ENCODE measurements around the gene SND1.

Gene SND1

DNA sequence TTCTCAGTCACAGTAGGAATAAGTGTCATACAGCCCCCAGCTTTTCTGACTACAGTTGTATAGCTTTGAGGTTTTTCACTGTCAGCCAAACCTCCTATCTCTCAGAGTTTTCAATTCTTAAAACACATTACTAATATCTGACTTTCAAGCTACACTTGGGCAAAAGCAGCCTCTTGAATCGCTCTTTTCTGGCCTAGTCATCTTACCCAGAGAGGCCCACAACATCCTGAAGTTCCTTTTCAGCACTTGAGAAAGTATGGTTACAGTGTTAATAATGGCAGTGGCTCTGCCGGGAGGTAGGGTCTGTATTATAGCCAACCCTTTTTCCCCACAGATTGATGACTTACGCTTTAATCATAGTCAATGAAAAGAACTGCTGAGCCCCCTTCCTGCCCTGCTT lies 198.2 kb downstream of the SND1 start (continued):
- TF ChIP-seq TOX (CRISPR knock-in tag; IDR thresholded peaks at IDR 0.05; ENCODE audit: borderline replicate concordance): no peak

DNA sequence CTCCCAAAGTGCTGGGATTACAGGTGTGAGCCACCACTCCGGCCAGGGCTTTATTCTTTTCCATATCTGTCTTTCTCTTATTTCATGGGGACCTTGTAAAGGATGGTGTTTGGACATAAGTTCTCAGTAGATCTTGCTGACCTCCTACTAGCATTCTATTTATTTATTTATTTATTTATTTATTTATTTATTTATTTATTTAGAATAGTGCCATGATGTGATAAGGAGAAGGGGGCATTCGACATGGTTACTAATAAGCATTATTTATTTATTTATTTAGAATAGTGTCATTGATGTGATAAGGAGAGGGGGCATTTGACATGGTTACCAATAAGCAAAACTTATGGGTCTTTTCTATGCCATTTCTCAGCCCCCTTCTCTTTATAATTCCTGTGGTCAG lies 202.4 kb downstream of the SND1 start:
- ATAC-seq: no peak
- no peak for TF ChIP-seq ZNF565 (CRISPR knock-in tag; conservative IDR thresholded peaks at IDR 0.05; ENCODE audit: low read depth)
- no peak for TF ChIP-seq SNAI2 (CRISPR knock-in tag; IDR thresholded peaks at IDR 0.05)
- TF ChIP-seq TCF4 (CRISPR knock-in tag; IDR thresholded peaks at IDR 0.05; ENCODE audit: borderline replicate concordance): no peak
- no peak for TF ChIP-seq PPARA (CRISPR knock-in tag; IDR thresholded peaks at IDR 0.05; ENCODE audit: borderline replicate concordance)
- TF ChIP-seq ESRRG (CRISPR knock-in tag; IDR thresholded peaks at IDR 0.05): no peak
- TF ChIP-seq GLIS3 (CRISPR knock-in tag; IDR thresholded peaks at IDR 0.05): no peak
- TF ChIP-seq ARNTL (CRISPR knock-in tag; IDR thresholded peaks at IDR 0.05; ENCODE audit: borderline replicate concordance, low read depth): no peak
- TF ChIP-seq BACH2 (CRISPR knock-in tag; IDR thresholded peaks at IDR 0.05; ENCODE audit: borderline replicate concordance): no peak
- no peak for TF ChIP-seq RARB (CRISPR knock-in tag; IDR thresholded peaks at IDR 0.05)
- TF ChIP-seq, protein P1, sequence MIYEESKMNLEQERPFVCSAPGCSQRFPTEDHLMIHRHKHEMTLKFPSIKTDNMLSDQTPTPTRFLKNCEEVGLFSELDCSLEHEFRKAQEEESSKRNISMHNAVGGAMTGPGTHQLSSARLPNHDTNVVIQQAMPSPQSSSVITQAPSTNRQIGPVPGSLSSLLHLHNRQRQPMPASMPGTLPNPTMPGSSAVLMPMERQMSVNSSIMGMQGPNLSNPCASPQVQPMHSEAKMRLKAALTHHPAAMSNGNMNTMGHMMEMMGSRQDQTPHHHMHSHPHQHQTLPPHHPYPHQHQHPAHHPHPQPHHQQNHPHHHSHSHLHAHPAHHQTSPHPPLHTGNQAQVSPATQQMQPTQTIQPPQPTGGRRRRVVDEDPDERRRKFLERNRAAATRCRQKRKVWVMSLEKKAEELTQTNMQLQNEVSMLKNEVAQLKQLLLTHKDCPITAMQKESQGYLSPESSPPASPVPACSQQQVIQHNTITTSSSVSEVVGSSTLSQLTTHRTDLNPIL (CRISPR knock-in tag; IDR thresholded peaks at IDR 0.05; ENCODE audit: low read depth): no peak
- TF ChIP-seq, protein P2, sequence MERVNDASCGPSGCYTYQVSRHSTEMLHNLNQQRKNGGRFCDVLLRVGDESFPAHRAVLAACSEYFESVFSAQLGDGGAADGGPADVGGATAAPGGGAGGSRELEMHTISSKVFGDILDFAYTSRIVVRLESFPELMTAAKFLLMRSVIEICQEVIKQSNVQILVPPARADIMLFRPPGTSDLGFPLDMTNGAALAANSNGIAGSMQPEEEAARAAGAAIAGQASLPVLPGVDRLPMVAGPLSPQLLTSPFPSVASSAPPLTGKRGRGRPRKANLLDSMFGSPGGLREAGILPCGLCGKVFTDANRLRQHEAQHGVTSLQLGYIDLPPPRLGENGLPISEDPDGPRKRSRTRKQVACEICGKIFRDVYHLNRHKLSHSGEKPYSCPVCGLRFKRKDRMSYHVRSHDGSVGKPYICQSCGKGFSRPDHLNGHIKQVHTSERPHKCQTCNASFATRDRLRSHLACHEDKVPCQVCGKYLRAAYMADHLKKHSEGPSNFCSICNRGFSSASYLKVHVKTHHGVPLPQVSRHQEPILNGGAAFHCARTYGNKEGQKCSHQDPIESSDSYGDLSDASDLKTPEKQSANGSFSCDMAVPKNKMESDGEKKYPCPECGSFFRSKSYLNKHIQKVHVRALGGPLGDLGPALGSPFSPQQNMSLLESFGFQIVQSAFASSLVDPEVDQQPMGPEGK (CRISPR knock-in tag; IDR thresholded peaks at IDR 0.05; ENCODE audit: borderline replicate concordance): no peak
- TF ChIP-seq ZNF70 (CRISPR knock-in tag; IDR thresholded peaks at IDR 0.05): no peak
- TF ChIP-seq, protein P3, sequence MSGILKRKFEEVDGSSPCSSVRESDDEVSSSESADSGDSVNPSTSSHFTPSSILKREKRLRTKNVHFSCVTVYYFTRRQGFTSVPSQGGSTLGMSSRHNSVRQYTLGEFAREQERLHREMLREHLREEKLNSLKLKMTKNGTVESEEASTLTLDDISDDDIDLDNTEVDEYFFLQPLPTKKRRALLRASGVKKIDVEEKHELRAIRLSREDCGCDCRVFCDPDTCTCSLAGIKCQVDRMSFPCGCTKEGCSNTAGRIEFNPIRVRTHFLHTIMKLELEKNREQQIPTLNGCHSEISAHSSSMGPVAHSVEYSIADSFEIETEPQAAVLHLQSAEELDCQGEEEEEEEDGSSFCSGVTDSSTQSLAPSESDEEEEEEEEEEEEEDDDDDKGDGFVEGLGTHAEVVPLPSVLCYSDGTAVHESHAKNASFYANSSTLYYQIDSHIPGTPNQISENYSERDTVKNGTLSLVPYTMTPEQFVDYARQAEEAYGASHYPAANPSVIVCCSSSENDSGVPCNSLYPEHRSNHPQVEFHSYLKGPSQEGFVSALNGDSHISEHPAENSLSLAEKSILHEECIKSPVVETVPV (CRISPR knock-in tag; IDR thresholded peaks at IDR 0.05): no peak
- TF ChIP-seq ZFP30 (CRISPR knock-in tag; IDR thresholded peaks at IDR 0.05): no peak
- TF ChIP-seq, protein P4, sequence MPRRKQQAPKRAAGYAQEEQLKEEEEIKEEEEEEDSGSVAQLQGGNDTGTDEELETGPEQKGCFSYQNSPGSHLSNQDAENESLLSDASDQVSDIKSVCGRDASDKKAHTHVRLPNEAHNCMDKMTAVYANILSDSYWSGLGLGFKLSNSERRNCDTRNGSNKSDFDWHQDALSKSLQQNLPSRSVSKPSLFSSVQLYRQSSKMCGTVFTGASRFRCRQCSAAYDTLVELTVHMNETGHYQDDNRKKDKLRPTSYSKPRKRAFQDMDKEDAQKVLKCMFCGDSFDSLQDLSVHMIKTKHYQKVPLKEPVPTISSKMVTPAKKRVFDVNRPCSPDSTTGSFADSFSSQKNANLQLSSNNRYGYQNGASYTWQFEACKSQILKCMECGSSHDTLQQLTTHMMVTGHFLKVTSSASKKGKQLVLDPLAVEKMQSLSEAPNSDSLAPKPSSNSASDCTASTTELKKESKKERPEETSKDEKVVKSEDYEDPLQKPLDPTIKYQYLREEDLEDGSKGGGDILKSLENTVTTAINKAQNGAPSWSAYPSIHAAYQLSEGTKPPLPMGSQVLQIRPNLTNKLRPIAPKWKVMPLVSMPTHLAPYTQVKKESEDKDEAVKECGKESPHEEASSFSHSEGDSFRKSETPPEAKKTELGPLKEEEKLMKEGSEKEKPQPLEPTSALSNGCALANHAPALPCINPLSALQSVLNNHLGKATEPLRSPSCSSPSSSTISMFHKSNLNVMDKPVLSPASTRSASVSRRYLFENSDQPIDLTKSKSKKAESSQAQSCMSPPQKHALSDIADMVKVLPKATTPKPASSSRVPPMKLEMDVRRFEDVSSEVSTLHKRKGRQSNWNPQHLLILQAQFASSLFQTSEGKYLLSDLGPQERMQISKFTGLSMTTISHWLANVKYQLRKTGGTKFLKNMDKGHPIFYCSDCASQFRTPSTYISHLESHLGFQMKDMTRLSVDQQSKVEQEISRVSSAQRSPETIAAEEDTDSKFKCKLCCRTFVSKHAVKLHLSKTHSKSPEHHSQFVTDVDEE (CRISPR knock-in tag; IDR thresholded peaks at IDR 0.05): no peak
- TF ChIP-seq ZNF8 (CRISPR knock-in tag; IDR thresholded peaks at IDR 0.05): no peak
- TF ChIP-seq CSDC2 (CRISPR knock-in tag; IDR thresholded peaks at IDR 0.05): no peak

DNA sequence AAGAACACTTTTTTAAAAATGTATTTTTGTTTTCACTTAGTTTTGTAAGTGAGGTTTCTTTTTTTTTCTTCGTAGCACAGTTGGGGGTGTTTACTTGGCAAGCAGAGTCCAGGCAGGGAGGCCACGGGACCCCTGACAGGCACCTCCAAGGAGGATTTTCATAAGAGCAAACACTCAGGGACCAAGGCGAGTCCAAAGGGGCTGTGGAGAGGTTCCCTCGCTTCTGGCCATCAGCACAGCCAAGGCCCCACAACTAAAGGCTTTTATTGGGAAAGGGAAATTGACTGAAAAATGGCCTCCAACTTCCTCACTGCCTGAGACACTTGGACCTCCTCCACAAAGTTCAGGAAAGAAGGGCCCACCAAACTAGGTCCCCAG lies 205.5 kb downstream of the SND1 start:
- no peak for ATAC-seq

More for the DNA sequence above, 205.5 kb downstream of the SND1 start:
- no peak for TF ChIP-seq OSR1 (CRISPR knock-in tag; IDR thresholded peaks at IDR 0.05)
- TF ChIP-seq TOX (CRISPR knock-in tag; IDR thresholded peaks at IDR 0.05; ENCODE audit: borderline replicate concordance): no peak
- no peak for TF ChIP-seq SNAI2 (CRISPR knock-in tag; IDR thresholded peaks at IDR 0.05)
- TF ChIP-seq, protein P4 (CRISPR knock-in tag; IDR thresholded peaks at IDR 0.05): no peak
- no peak for TF ChIP-seq ESRRG (CRISPR knock-in tag; IDR thresholded peaks at IDR 0.05)
- TF ChIP-seq ARNTL (CRISPR knock-in tag; IDR thresholded peaks at IDR 0.05; ENCODE audit: borderline replicate concordance, low read depth): no peak
- TF ChIP-seq GLIS3 (CRISPR knock-in tag; IDR thresholded peaks at IDR 0.05): no peak
- TF ChIP-seq PPARA (CRISPR knock-in tag; IDR thresholded peaks at IDR 0.05; ENCODE audit: borderline replicate concordance): no peak
